IMR-90 (cell line): ENCODE measurements around the gene NDUFAF5.

Experiments
- CEBPB ChIP-seq: IDR thresholded peaks from 2 replicates; pipeline ENCODE4 v1.6.1; 2012; ENCODE audit warnings: low read depth, low read length, improper control_type of control experiment
- CHD1 ChIP-seq: IDR thresholded peaks from 2 replicates; pipeline ENCODE4 v1.6.1; 2012; ENCODE audit warnings: low read depth, low read length, improper control_type of control experiment
- MAFK ChIP-seq: IDR thresholded peaks from 2 replicates; pipeline ENCODE4 v1.6.1; 2012; ENCODE audit warnings: low read depth, low read length, improper control_type of control experiment
- MAZ ChIP-seq: IDR thresholded peaks from 2 replicates; pipeline ENCODE4 v1.6.1; 2012; ENCODE audit warnings: low read depth, mild to moderate bottlenecking, low read length, improper control_type of control experiment, moderate library complexity, borderline replicate concordance
- MXI1 ChIP-seq: IDR thresholded peaks from 2 replicates; pipeline ENCODE4 v1.6.1; 2012; ENCODE audit warnings: low read depth, mild to moderate bottlenecking, low read length, moderate library complexity, borderline replicate concordance
- POLR2A ChIP-seq: IDR thresholded peaks from 2 replicates; pipeline ENCODE4 v1.6.1; 2012; ENCODE audit warnings: mild to moderate bottlenecking, low read depth, low read length
- RAD21 ChIP-seq: IDR thresholded peaks from 2 replicates; pipeline ENCODE4 v1.6.1; 2012; ENCODE audit warnings: low read length, improper control_type of control experiment
- RCOR1 ChIP-seq: IDR thresholded peaks from 2 replicates; pipeline ENCODE4 v1.6.1; 2012; ENCODE audit warnings: mild to moderate bottlenecking, low read length, improper control_type of control experiment; ENCODE audit not compliant: insufficient replicate concordance
- RFX5 ChIP-seq: IDR thresholded peaks from 2 replicates; pipeline ENCODE4 v1.8.0; 2012; ENCODE audit warnings: low read depth, mild to moderate bottlenecking, low read length, moderate library complexity
- SMC3 ChIP-seq: fragments of 150-350 bp; IDR thresholded peaks from 2 replicates; pipeline ENCODE4 v1.6.1; 2016; ENCODE audit warnings: low read depth, mild to moderate bottlenecking, antibody characterized with exemption, low read length, moderate library complexity
- TF ChIP-seq, protein P1 (sequence below): fragments of 150-350 bp; IDR thresholded peaks from 2 replicates; pipeline ENCODE4 v1.6.1; 2017; ENCODE audit warnings: mild to moderate bottlenecking, antibody characterized with exemption, low read length, low read depth
- TF ChIP-seq, protein P2 (sequence below): conservative IDR thresholded peaks from 2 replicates; pipeline ENCODE4 v1.5.1; 2012; ENCODE audit warnings: mild to moderate bottlenecking, low read depth, low read length, improper control_type of control experiment
- TF ChIP-seq, protein P3 (sequence below): fragments of 150-350 bp; IDR thresholded peaks from 2 replicates; pipeline ENCODE4 v1.6.1; 2016; ENCODE audit warnings: low read depth, mild to moderate bottlenecking, low read length, moderate library complexity, borderline replicate concordance

DNA sequence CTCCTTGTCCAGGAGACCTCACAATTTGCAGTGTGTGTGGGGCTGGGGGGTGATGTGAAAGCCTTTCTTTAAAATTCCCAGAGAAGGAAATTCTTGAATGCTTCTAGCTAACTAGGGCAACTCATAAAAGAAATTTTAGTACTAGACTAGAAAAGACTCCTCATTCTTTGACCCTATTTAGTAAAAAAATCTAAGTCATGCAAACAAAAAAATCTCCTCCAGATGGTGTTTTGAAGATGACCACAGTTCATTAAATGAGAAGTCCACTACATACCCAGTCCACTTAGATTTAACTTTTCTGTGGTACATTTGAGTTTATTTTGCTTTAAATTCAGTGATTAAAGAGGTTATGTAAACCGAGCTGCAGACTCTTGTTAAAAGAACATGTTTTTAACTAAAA is 67.5 kb downstream of the NDUFAF5 start:
- TF ChIP-seq, protein P1, sequence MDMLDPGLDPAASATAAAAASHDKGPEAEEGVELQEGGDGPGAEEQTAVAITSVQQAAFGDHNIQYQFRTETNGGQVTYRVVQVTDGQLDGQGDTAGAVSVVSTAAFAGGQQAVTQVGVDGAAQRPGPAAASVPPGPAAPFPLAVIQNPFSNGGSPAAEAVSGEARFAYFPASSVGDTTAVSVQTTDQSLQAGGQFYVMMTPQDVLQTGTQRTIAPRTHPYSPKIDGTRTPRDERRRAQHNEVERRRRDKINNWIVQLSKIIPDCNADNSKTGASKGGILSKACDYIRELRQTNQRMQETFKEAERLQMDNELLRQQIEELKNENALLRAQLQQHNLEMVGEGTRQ, result no peak
- TF ChIP-seq, protein P2, sequence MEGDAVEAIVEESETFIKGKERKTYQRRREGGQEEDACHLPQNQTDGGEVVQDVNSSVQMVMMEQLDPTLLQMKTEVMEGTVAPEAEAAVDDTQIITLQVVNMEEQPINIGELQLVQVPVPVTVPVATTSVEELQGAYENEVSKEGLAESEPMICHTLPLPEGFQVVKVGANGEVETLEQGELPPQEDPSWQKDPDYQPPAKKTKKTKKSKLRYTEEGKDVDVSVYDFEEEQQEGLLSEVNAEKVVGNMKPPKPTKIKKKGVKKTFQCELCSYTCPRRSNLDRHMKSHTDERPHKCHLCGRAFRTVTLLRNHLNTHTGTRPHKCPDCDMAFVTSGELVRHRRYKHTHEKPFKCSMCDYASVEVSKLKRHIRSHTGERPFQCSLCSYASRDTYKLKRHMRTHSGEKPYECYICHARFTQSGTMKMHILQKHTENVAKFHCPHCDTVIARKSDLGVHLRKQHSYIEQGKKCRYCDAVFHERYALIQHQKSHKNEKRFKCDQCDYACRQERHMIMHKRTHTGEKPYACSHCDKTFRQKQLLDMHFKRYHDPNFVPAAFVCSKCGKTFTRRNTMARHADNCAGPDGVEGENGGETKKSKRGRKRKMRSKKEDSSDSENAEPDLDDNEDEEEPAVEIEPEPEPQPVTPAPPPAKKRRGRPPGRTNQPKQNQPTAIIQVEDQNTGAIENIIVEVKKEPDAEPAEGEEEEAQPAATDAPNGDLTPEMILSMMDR, result no peak
- TF ChIP-seq SMC3 (no peak), RAD21 (no peak), POLR2A (no peak), MAZ (no peak), CEBPB (no peak), RFX5 (no peak), RCOR1 (no peak), MAFK (no peak), MXI1 (no peak), CHD1 (no peak)
- TF ChIP-seq, protein P3, sequence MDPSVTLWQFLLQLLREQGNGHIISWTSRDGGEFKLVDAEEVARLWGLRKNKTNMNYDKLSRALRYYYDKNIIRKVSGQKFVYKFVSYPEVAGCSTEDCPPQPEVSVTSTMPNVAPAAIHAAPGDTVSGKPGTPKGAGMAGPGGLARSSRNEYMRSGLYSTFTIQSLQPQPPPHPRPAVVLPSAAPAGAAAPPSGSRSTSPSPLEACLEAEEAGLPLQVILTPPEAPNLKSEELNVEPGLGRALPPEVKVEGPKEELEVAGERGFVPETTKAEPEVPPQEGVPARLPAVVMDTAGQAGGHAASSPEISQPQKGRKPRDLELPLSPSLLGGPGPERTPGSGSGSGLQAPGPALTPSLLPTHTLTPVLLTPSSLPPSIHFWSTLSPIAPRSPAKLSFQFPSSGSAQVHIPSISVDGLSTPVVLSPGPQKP, result no peak
